Ovary (tissue), 3 donors: Measurements from ENCODE around the gene MARCKS.
"Not testable (repeated sequence)": the region's sequence is repeated elsewhere in the genome, so short reads cannot be mapped to it uniquely, and the experiment has no call there.

Experiments used
- CTCF ChIP-seq, 3 donors: fragments of 450-650 bp in 2 of 3; fragments of 200-600 bp in 1 of 3; IDR thresholded peaks; one replicate each; pipeline versions ENCODE4 v1.5.1 to v1.8.0; 2016 to 2022; ENCODE audit warnings: antibody characterized with exemption in 3 of 3, mild to moderate bottlenecking in 1 of 3
- EP300 ChIP-seq: sonication (generic); formaldehyde crosslinking; IDR thresholded peaks from one replicate; pipeline ENCODE4 v1.6.1; 2017; ENCODE audit warnings: antibody characterized with exemption
- POLR2A ChIP-seq: fragments of 450-650 bp; IDR thresholded peaks from one replicate; pipeline ENCODE4 v1.6.1; 2017; ENCODE audit warnings: antibody characterized with exemption, mild to moderate bottlenecking, moderate library complexity
- donor health status: DM: no; HTN: no; CAD: no.

- TF ChIP-seq CTCF (IDR thresholded peaks at IDR 0.05); POLR2A; EP300: not testable (repeated sequence)
These were observed 53.1 kb downstream of the MARCKS start for GRCh38 chr6:113910285-113910684.
